H9 (cell line): ENCODE results near the gene RASGRF2. TPM values are rescaled to one million over a fixed set of nuclear protein-coding genes. Genes with fewer than 3 reads are reported as not detected.

ENCODE experiments used
- DNase-seq: peaks from one replicate; pipeline ENCODE4 v3.0.0-alpha.2; 2017
- H2AFZ ChIP-seq: one replicate; pipeline ENCODE4 v1.6.1; 2013; ENCODE audit warnings: mild to moderate bottlenecking, low read length, control low read depth, moderate library complexity
- H2AK5ac ChIP-seq: 2 replicates; pipeline ENCODE4 v1.6.1; 2013; ENCODE audit warnings: low read length, control low read depth, mixed read lengths; ENCODE audit not compliant: insufficient read length
- H2BK120ac ChIP-seq: one replicate; pipeline ENCODE4 v1.6.1; 2013; ENCODE audit warnings: low read depth, mild to moderate bottlenecking, low read length, control low read depth, inconsistent platforms; ENCODE audit not compliant: poor library complexity, severe bottlenecking
- H2BK12ac ChIP-seq: 2 replicates; pipeline ENCODE4 v1.6.1; 2013; ENCODE audit warnings: low read length, control low read depth, mixed read lengths, low read depth; ENCODE audit not compliant: insufficient read length
- H2BK15ac ChIP-seq: 2 replicates; pipeline ENCODE4 v1.6.1; 2013; ENCODE audit warnings: low read depth, low read length, control low read depth
- H2BK20ac ChIP-seq: one replicate; pipeline ENCODE4 v1.6.1; 2013; ENCODE audit warnings: low read depth, mild to moderate bottlenecking, low read length, control low read depth, inconsistent platforms; ENCODE audit not compliant: poor library complexity, severe bottlenecking
- H2BK5ac ChIP-seq: 2 replicates; pipeline ENCODE4 v1.6.1; 2013; ENCODE audit warnings: low read length, control low read depth, mixed read lengths; ENCODE audit not compliant: insufficient read length
- H3K14ac ChIP-seq: 2 replicates; pipeline ENCODE4 v1.6.1; 2013; ENCODE audit warnings: low read length, control low read depth; ENCODE audit not compliant: insufficient read depth
- H3K18ac ChIP-seq: 2 replicates; pipeline ENCODE4 v1.6.1; 2013; ENCODE audit warnings: low read depth, mild to moderate bottlenecking, mixed read lengths, low read length, control low read depth; ENCODE audit not compliant: insufficient read length
- H3K23ac ChIP-seq: 2 replicates; pipeline ENCODE4 v1.6.1; 2013; ENCODE audit warnings: low read length, control low read depth, mixed read lengths, low read depth; ENCODE audit not compliant: insufficient read length
- H3K23me2 ChIP-seq: 2 replicates; pipeline ENCODE4 v1.6.1; 2013; ENCODE audit warnings: low read depth, mild to moderate bottlenecking, mixed read lengths, low read length, control low read depth; ENCODE audit not compliant: insufficient read length, poor library complexity, severe bottlenecking
- H3K27ac ChIP-seq: 2 replicates; pipeline ENCODE4 v1.5.1; 2013; ENCODE audit warnings: low read length, control low read depth, mixed read lengths, low read depth; ENCODE audit not compliant: insufficient read length
- H3K27me3 ChIP-seq: 2 replicates; pipeline ENCODE4 v1.6.1; 2013; ENCODE audit warnings: low read length, control low read depth, inconsistent platforms; ENCODE audit not compliant: insufficient read depth
- H3K4ac ChIP-seq: 2 replicates; pipeline ENCODE4 v1.6.1; 2013; ENCODE audit warnings: low read depth, mild to moderate bottlenecking, control low read depth, inconsistent platforms, low read length, moderate library complexity
- H3K4me1 ChIP-seq: 2 replicates; pipeline ENCODE4 v1.6.1; 2013; ENCODE audit warnings: low read length, control low read depth, inconsistent platforms; ENCODE audit not compliant: insufficient read depth
- H3K4me2 ChIP-seq: 2 replicates; pipeline ENCODE4 v1.6.1; 2013; ENCODE audit warnings: low read length, control low read depth, mixed read lengths; ENCODE audit not compliant: insufficient read length, insufficient read depth
- H3K56ac ChIP-seq: 2 replicates; pipeline ENCODE4 v1.6.1; 2013; ENCODE audit warnings: low read depth, mild to moderate bottlenecking, mixed read lengths, low read length, control low read depth; ENCODE audit not compliant: insufficient read length
- H3K79me1 ChIP-seq: 2 replicates; pipeline ENCODE4 v1.6.1; 2013; ENCODE audit warnings: low read depth, mild to moderate bottlenecking, moderate library complexity, low read length, control low read depth, inconsistent platforms; ENCODE audit not compliant: insufficient read depth, poor library complexity, severe bottlenecking
- H3K79me2 ChIP-seq: 2 replicates; pipeline ENCODE4 v1.6.1; 2013; ENCODE audit warnings: low read length, control low read depth, inconsistent platforms; ENCODE audit not compliant: insufficient read depth
- H3K9ac ChIP-seq: 2 replicates; pipeline ENCODE4 v1.6.1; 2013; ENCODE audit warnings: low read length, control low read depth, mixed read lengths; ENCODE audit not compliant: insufficient read length; ENCODE audit errors: extremely low read depth
- H3K9me3 ChIP-seq: one replicate; pipeline ENCODE4 v1.6.1; 2013; ENCODE audit warnings: low read depth, low read length, inconsistent platforms; ENCODE audit not compliant: control insufficient read depth
- H3T11ph ChIP-seq: one replicate; pipeline ENCODE4 v1.6.1; 2013; ENCODE audit warnings: mild to moderate bottlenecking, low read length, control low read depth, inconsistent platforms
- H4K20me1 ChIP-seq: one replicate; pipeline ENCODE4 v1.6.1; 2013; ENCODE audit not compliant: control insufficient read depth, insufficient read length, insufficient read depth
- H4K5ac ChIP-seq: 2 replicates; pipeline ENCODE4 v1.6.1; 2013; ENCODE audit warnings: low read depth, mild to moderate bottlenecking, mixed read lengths, low read length, control low read depth; ENCODE audit not compliant: insufficient read length
- H4K8ac ChIP-seq: replicated peaks from 2 replicates; pipeline ENCODE4 v1.6.1; 2013; ENCODE audit warnings: low read length, control low read depth, mixed read lengths, low read depth; ENCODE audit not compliant: insufficient read length
- H4K91ac ChIP-seq: 2 replicates; pipeline ENCODE4 v1.6.1; 2013; ENCODE audit warnings: low read depth, mild to moderate bottlenecking, moderate library complexity, mixed read lengths, low read length, control low read depth; ENCODE audit not compliant: insufficient read length
- H3K27ac Mint-ChIP-seq, 3 experiments: 2 replicates in 2 of 3; 3 replicates in 1 of 3; pipeline ENCODE4 v1.8.0; 2020 to 2021; ENCODE audit warnings: mixed read lengths in 3 of 3, mild to moderate bottlenecking in 1 of 3, moderate library complexity in 1 of 3
- H3K27me3 Mint-ChIP-seq: 2 replicates; pipeline ENCODE4 v1.8.0; 2021; ENCODE audit warnings: low read depth, mild to moderate bottlenecking, moderate library complexity, mixed read lengths
- H3K36me3 Mint-ChIP-seq, 3 experiments: 2 replicates in 2 of 3; 3 replicates in 1 of 3; pipeline ENCODE4 v1.8.0; 2020 to 2021; ENCODE audit warnings: low read depth in 3 of 3, mixed read lengths in 3 of 3; ENCODE audit not compliant: insufficient read depth in 1 of 3
- H3K4me1 Mint-ChIP-seq, 2 experiments: 2 replicates each; pipeline ENCODE4 v1.8.0; 2020; ENCODE audit warnings: mixed read lengths in 2 of 2
- H3K4me3 Mint-ChIP-seq, 2 experiments: 2 replicates in 1 of 2; 3 replicates in 1 of 2; pipeline ENCODE4 v1.8.0; 2020 to 2021; ENCODE audit warnings: mild to moderate bottlenecking in 2 of 2, mixed read lengths in 2 of 2, moderate library complexity in 1 of 2
- H3K9me3 Mint-ChIP-seq, 2 experiments: 2 replicates in 1 of 2; 3 replicates in 1 of 2; pipeline ENCODE4 v1.8.0; 2020; ENCODE audit warnings: mild to moderate bottlenecking in 2 of 2, mixed read lengths in 2 of 2, moderate library complexity in 1 of 2
- WGBS: extraction: QIAGEN DNeasy Blood & Tissue Kit; methylation state at CpG from one replicate; pipeline ENCODE4 v1.1.7; 2013; ENCODE audit warnings: missing lambda C conversion rate, low lambda C conversion rate, mixed read lengths; ENCODE audit not compliant: insufficient read length; ENCODE audit errors: extremely low coverage; 5-methylcytosine and 5-hydroxymethylcytosine counted together
- total RNA-seq: library from RNA; stranded (reverse); gene quantifications from 2 replicates; pipeline ENCODE4 v1.2.1, GENCODE V29; 2021
- TF ChIP-seq, protein P1 (sequence below): fragments of 200-600 bp; sonication (generic); conservative IDR thresholded peaks from 3 replicates; pipeline ENCODE4 v1.8.0; 2021; ENCODE audit warnings: antibody characterized with exemption, mild to moderate bottlenecking

Gene RASGRF2
- total RNA-seq, 1 experiment from 2014 or later: 13.5 TPM

DNA sequence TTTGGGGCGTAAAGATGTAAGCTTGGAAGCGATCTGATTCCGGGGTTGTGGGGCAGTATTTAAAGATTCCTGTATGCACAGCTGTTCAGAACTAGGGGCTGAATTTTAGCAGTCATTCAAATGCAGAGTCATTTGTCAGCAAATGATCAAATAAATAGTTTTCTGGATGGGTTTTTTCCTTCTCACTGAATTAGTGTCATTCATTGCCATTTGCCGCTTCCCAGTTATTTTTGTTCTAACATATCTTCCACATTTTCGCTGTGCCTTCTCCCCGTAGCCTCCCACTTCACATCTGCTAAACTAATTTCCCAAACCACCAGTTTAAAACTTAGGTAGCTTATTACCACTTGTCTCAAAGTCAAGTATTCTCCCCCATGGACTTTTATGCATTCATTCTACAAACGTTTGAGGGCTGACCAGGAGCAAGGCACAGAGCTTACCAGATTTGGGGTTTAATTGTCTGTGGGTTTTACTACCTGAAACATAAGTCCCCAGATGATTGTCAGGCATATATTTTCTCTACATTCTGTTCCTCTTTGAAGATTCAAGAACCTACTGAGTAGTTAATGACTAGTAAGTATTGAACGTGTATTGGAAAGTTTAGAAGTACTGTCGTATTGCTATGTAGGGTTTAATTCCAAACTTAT, 231.7 kb downstream of the RASGRF2 start:
- peaks cover 25 to 26% of the 10 kb centered on the region in 2 experiments for H3K4me1 Mint-ChIP-seq
- no peak overlapping the region for H3K9ac ChIP-seq

More for the DNA sequence above, 231.7 kb downstream of the RASGRF2 start:
- Histone ChIP-seq H3K4me2 (no peak overlapping the region), H3K27ac (no peak overlapping the region), H2BK5ac (no peak overlapping the region), H3K56ac (no peak overlapping the region), H4K8ac (no peak overlapping the region), H3K23ac (no peak overlapping the region), H3T11ph (no peak overlapping the region), H4K20me1 (no peaks in the 10 kb centered on the region), H3K79me1 (no peaks in the 10 kb centered on the region), H3K23me2 (no peaks in the 10 kb centered on the region), H3K14ac (no peak overlapping the region), H3K18ac (no peak overlapping the region), H3K27me3 (no peaks in the 10 kb centered on the region), H3K79me2 (no peaks in the 10 kb centered on the region), H2BK20ac (no peak overlapping the region), H2BK120ac (no peak overlapping the region), H2AFZ (no peak overlapping the region), H4K5ac (no peak overlapping the region), H2AK5ac (no peak overlapping the region), H3K4ac (no peak overlapping the region), H3K4me1 (no peaks in the 10 kb centered on the region), H3K9me3 (no peaks in the 10 kb centered on the region), H4K91ac (no peak overlapping the region), H2BK12ac (no peak overlapping the region), H2BK15ac (no peak overlapping the region)
- H3K27me3 Mint-ChIP-seq: peaks cover 3% of the 10 kb centered on the region
- H3K27ac Mint-ChIP-seq: no peak overlapping the region
- TF ChIP-seq, protein P1, sequence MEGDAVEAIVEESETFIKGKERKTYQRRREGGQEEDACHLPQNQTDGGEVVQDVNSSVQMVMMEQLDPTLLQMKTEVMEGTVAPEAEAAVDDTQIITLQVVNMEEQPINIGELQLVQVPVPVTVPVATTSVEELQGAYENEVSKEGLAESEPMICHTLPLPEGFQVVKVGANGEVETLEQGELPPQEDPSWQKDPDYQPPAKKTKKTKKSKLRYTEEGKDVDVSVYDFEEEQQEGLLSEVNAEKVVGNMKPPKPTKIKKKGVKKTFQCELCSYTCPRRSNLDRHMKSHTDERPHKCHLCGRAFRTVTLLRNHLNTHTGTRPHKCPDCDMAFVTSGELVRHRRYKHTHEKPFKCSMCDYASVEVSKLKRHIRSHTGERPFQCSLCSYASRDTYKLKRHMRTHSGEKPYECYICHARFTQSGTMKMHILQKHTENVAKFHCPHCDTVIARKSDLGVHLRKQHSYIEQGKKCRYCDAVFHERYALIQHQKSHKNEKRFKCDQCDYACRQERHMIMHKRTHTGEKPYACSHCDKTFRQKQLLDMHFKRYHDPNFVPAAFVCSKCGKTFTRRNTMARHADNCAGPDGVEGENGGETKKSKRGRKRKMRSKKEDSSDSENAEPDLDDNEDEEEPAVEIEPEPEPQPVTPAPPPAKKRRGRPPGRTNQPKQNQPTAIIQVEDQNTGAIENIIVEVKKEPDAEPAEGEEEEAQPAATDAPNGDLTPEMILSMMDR: no peak
- no peak overlapping the region for H3K4me3 Mint-ChIP-seq
- H3K36me3 Mint-ChIP-seq: no peaks in the 10 kb centered on the region
- no CpG with 5 or more reads among the region's 9 CpGs for WGBS
- no peak for DNase-seq
- H3K9me3 Mint-ChIP-seq: no peaks in the 10 kb centered on the region; a peak in 2 of 5 replicates
